ENCODE data around the gene STC2.

DNA sequence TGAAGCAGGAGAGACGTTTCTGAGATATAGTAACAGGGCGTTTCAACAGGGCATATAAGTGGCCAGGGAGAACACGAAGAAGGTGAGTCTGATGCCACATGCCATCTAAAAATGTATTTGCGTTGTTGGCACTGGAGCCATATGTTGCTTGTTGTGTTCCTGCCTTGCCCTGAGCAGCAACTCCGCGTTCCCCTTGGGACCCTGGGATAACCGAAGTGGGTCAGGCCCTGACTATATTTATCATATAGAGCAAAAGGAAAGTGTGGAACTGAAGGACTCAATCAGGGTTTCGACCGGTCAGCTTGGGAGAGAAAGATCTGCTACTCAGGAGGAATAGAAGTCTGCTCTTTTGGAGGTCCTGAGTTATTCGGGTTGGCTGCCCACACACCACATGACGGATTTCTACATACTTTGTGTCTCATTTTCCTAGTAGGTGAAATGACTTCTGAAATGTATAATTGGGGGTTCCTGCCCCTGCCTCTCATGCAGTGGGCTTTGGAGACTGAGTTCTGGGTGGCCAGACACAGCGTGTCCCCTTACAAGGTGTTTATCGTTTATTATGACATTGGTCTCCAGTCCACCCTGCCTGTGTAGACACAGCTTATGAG, 3.0 kb downstream of the STC2 start:
- TF ChIP-seq, protein P1, sequence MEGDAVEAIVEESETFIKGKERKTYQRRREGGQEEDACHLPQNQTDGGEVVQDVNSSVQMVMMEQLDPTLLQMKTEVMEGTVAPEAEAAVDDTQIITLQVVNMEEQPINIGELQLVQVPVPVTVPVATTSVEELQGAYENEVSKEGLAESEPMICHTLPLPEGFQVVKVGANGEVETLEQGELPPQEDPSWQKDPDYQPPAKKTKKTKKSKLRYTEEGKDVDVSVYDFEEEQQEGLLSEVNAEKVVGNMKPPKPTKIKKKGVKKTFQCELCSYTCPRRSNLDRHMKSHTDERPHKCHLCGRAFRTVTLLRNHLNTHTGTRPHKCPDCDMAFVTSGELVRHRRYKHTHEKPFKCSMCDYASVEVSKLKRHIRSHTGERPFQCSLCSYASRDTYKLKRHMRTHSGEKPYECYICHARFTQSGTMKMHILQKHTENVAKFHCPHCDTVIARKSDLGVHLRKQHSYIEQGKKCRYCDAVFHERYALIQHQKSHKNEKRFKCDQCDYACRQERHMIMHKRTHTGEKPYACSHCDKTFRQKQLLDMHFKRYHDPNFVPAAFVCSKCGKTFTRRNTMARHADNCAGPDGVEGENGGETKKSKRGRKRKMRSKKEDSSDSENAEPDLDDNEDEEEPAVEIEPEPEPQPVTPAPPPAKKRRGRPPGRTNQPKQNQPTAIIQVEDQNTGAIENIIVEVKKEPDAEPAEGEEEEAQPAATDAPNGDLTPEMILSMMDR (IDR thresholded peaks at IDR 0.05), result no peak
- TF ChIP-seq POLR2A (IDR thresholded peaks at IDR 0.05), result no peak

Data from thyroid gland (tissue), 4 donors.